Tibial nerve (tissue), 3 donors: ENCODE results near the gene ADH4.

ENCODE experiments used
- CTCF ChIP-seq, 5 experiments: fragments of 200-600 bp in 3 of 5; fragments of 450-650 bp in 2 of 5; sonication (generic) in 3 of 5; IDR thresholded peaks; one replicate each; pipeline ENCODE4 v1.5.1; 2016 to 2019; ENCODE audit warnings: antibody characterized with exemption in 5 of 5, mild to moderate bottlenecking in 3 of 5, moderate library complexity in 2 of 5
- POLR2A ChIP-seq, 2 donors: fragments of 450-650 bp; IDR thresholded peaks; one replicate each; pipeline ENCODE4 v1.6.1; 2017; ENCODE audit warnings: antibody characterized with exemption in 2 of 2, mild to moderate bottlenecking in 2 of 2, moderate library complexity in 2 of 2

GRCh38 chr4:99135541-99136162, 8.4 kb downstream of the ADH4 start:
- TF ChIP-seq CTCF (IDR thresholded peaks at IDR 0.05) (no peak), POLR2A (IDR thresholded peaks at IDR 0.05) (no peak)
